Fibroblast of lung (primary cell): ENCODE measurements around the gene SAG. TPM values are rescaled to one million over a fixed set of nuclear protein-coding genes. Genes with fewer than 3 reads are reported as not detected.

ENCODE experiments used
- DNase-seq, 2 donors: peaks; one replicate each; pipeline versions ENCODE4 v3.0.0 to v3.0.0-alpha.2; 2010; ENCODE audit warnings: low read depth in 2 of 2
- H2AFZ ChIP-seq: 2 replicates; pipeline ENCODE4 v1.5.1; 2012; ENCODE audit warnings: low read length, control low read depth, inconsistent platforms
- H3K27ac ChIP-seq: 2 replicates; pipeline ENCODE4 v1.5.1; 2011; ENCODE audit warnings: low read length, control low read depth; ENCODE audit not compliant: insufficient read depth
- H3K27me3 ChIP-seq: 2 replicates; pipeline ENCODE4 v1.5.1; 2011; ENCODE audit warnings: mild to moderate bottlenecking, low read length; ENCODE audit not compliant: control insufficient read depth, insufficient read depth
- H3K36me3 ChIP-seq: 2 replicates; pipeline ENCODE4 v1.5.1; 2011; ENCODE audit warnings: low read length; ENCODE audit not compliant: control insufficient read depth, insufficient read depth
- H3K4me1 ChIP-seq: 2 replicates; pipeline ENCODE4 v1.5.1; 2011; ENCODE audit warnings: low read length; ENCODE audit not compliant: control insufficient read depth, insufficient read depth; ENCODE audit errors: extremely low read depth
- H3K4me2 ChIP-seq: 2 replicates; pipeline ENCODE4 v1.5.1; 2011; ENCODE audit warnings: low read length, control low read depth; ENCODE audit not compliant: insufficient read depth; ENCODE audit errors: extremely low read depth
- H3K4me3 ChIP-seq, 4 experiments: fragments of 200-600 bp in 1 of 4; sonication (generic) in 1 of 4; replicated peaks in 1 of 4; 2 replicates each; pipeline ENCODE4 v1.5.1; 2011 to 2016; ENCODE audit warnings: low read length in 4 of 4, low read depth in 3 of 4, mild to moderate bottlenecking in 3 of 4, control low read depth in 2 of 4, inconsistent platforms in 1 of 4, mixed read lengths in 1 of 4; ENCODE audit not compliant: insufficient read depth in 1 of 4; ENCODE audit errors: control extremely low read depth in 1 of 4
- H3K79me2 ChIP-seq: 2 replicates; pipeline ENCODE4 v1.5.1; 2012; ENCODE audit warnings: mild to moderate bottlenecking, low read length, inconsistent platforms; ENCODE audit not compliant: control insufficient read depth, insufficient read depth
- H3K9ac ChIP-seq: 2 replicates; pipeline ENCODE4 v1.5.1; 2011; ENCODE audit warnings: mild to moderate bottlenecking, low read length, control low read depth; ENCODE audit not compliant: insufficient read depth
- H3K9me3 ChIP-seq: 2 replicates; pipeline ENCODE4 v1.5.1; 2012; ENCODE audit warnings: low read depth, low read length; ENCODE audit not compliant: control insufficient read depth, insufficient read depth
- H4K20me1 ChIP-seq: 2 replicates; pipeline ENCODE4 v1.5.1; 2011; ENCODE audit warnings: low read length; ENCODE audit not compliant: control insufficient read depth, insufficient read depth; ENCODE audit errors: extremely low read depth
- CTCF ChIP-seq, 2 donors: IDR thresholded peaks in 1 of 2; conservative IDR thresholded peaks in 1 of 2; 1 replicate in 1 of 2; 2 replicates in 1 of 2; pipeline ENCODE4 v1.5.1; 2011 to 2012; ENCODE audit warnings: low read length in 2 of 2, control low read depth in 1 of 2, inconsistent platforms in 1 of 2, low read depth in 1 of 2, mild to moderate bottlenecking in 1 of 2
- EZH2 ChIP-seq: IDR thresholded peaks from 2 replicates; pipeline ENCODE4 v1.5.1; 2012; ENCODE audit warnings: low read length, control low read depth, mild to moderate bottlenecking; ENCODE audit errors: missing control alignments
- polyA plus RNA-seq, 2 donors: library from polyadenylated mRNA; depleted of rRNA in 1 of 2; stranded (reverse) in 1 of 2; unstranded in 1 of 2; fragments of >200 nt; gene quantifications; 2 replicates each; pipeline ENCODE4 v1.2.1, GENCODE V29; 2011 to 2012; ENCODE audit warnings: missing spikeins in 1 of 2
- total RNA-seq: library from RNA; depleted of rRNA; stranded (reverse); fragments of >200 nt; gene quantifications from 2 replicates; pipeline ENCODE4 v1.2.1, GENCODE V29; 2014

Gene SAG
- total and polyA plus RNA-seq, 2 donors (not counting 1 experiment from before 2014, with no cell fraction given): not detected

- no peak overlapping the region for H2AFZ ChIP-seq
- peaks cover 14% of the 10 kb centered on the region for H3K36me3 ChIP-seq
- H3K9ac ChIP-seq: no peak overlapping the region
- no peaks in the 10 kb centered on the region for H3K4me1 ChIP-seq
- no peak overlapping the region for H3K4me3 ChIP-seq
- no peak for TF ChIP-seq EZH2
- no peak for TF ChIP-seq CTCF (conservative IDR thresholded peaks at IDR 0.05 in 1 of 2, IDR thresholded peaks at IDR 0.05 in 1 of 2; ENCODE audit: low read depth in 1 of 2, low read length in 2 of 2)
- H3K4me2 ChIP-seq: no peak overlapping the region
- H4K20me1 ChIP-seq: no peaks in the 10 kb centered on the region
- H3K9me3 ChIP-seq: no peaks in the 10 kb centered on the region
- no peaks in the 10 kb centered on the region for H3K27me3 ChIP-seq
- DNase-seq: no peak
- H3K79me2 ChIP-seq: no peaks in the 10 kb centered on the region
- no peak overlapping the region for H3K27ac ChIP-seq
Observed at GRCh38 chr2:233287871-233288270, 19.7 kb upstream of the SAG start.

- Histone ChIP-seq H3K79me2 (no peaks in the 10 kb centered on the region), H3K4me1 (no peaks in the 10 kb centered on the region), H4K20me1 (no peaks in the 10 kb centered on the region), H3K9me3 (no peaks in the 10 kb centered on the region), H3K9ac (no peak overlapping the region), H2AFZ (no peak overlapping the region), H3K4me3 (no peak overlapping the region), H3K27ac (no peak overlapping the region), H3K27me3 (no peaks in the 10 kb centered on the region), H3K4me2 (no peak overlapping the region), H3K36me3 (peaks cover 19% of the 10 kb centered on the region)
- DNase-seq: no peak
- TF ChIP-seq EZH2 (no peak), CTCF (conservative IDR thresholded peaks at IDR 0.05 in 1 of 2, IDR thresholded peaks at IDR 0.05 in 1 of 2; ENCODE audit: low read depth in 1 of 2, low read length in 2 of 2) (no peak)
Observed at GRCh38 chr2:233288663-233289062, 19.0 kb upstream of the SAG start.

GRCh38 chr2:233289648-233290047 is 18.0 kb upstream of the SAG start:
- Histone ChIP-seq H2AFZ (no peak overlapping the region), H3K4me2 (no peak overlapping the region), H4K20me1 (no peaks in the 10 kb centered on the region), H3K4me3 (no peak overlapping the region), H3K4me1 (no peaks in the 10 kb centered on the region), H3K9me3 (no peaks in the 10 kb centered on the region), H3K36me3 (peaks cover 23% of the 10 kb centered on the region), H3K27me3 (no peaks in the 10 kb centered on the region), H3K79me2 (no peaks in the 10 kb centered on the region), H3K27ac (no peak overlapping the region), H3K9ac (no peak overlapping the region)
- TF ChIP-seq EZH2 (no peak), CTCF (conservative IDR thresholded peaks at IDR 0.05 in 1 of 2, IDR thresholded peaks at IDR 0.05 in 1 of 2; ENCODE audit: low read depth in 1 of 2, low read length in 2 of 2) (no peak)
- DNase-seq: no peak
